WI38 (cell line): Measurements from ENCODE around the gene RRP12.

ENCODE experiments used
- H3K4me3 ChIP-seq: 2 replicates; pipeline ENCODE4 v1.5.1; 2011; ENCODE audit warnings: low read depth, mild to moderate bottlenecking, control low read depth, low read length
- TF ChIP-seq, protein P1 (sequence below): IDR thresholded peaks from 2 replicates; pipeline ENCODE4 v1.5.1; 2012; ENCODE audit warnings: low read depth, mild to moderate bottlenecking, control low read depth, low read length

Gene RRP12

DNA sequence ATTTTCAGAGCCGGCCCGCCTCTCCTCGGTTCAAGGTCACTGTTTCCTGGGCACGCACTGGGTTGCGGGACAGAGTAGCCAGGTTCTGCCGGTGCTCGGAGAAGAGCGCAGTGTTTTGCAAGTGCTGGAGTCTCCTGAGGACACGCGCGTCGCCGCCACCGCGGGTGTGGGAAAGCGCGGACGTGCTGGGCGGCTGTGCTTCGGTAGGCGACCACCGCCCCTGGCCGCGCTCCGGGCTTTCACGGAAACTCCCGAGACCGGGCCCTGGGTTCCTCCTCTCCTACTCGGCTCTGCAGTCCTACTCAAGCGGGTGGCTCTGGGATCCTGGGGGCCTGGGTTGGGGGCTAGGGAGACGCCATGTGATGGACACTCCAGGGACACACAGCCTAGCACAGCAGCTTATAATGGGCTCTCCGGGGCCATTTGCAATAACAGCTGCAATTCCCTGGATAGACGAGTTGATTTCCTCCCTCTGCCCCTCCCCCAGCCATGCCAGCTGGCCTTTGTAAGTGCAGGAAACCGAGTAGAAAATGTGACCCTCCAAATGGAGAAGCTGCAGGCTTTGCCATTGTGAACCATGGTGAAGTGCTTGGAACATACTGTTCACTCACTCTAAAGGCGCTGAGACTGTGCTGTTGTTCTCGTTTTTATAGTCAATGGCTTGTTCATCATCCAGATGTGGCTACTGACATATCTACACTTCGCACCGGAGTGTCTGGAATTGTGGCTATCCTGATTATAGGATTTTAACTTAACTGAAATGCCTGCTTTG is 79.9 kb downstream of the RRP12 start:
- TF ChIP-seq, protein P1, sequence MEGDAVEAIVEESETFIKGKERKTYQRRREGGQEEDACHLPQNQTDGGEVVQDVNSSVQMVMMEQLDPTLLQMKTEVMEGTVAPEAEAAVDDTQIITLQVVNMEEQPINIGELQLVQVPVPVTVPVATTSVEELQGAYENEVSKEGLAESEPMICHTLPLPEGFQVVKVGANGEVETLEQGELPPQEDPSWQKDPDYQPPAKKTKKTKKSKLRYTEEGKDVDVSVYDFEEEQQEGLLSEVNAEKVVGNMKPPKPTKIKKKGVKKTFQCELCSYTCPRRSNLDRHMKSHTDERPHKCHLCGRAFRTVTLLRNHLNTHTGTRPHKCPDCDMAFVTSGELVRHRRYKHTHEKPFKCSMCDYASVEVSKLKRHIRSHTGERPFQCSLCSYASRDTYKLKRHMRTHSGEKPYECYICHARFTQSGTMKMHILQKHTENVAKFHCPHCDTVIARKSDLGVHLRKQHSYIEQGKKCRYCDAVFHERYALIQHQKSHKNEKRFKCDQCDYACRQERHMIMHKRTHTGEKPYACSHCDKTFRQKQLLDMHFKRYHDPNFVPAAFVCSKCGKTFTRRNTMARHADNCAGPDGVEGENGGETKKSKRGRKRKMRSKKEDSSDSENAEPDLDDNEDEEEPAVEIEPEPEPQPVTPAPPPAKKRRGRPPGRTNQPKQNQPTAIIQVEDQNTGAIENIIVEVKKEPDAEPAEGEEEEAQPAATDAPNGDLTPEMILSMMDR: no peak
- no peak overlapping the region for H3K4me3 ChIP-seq

DNA sequence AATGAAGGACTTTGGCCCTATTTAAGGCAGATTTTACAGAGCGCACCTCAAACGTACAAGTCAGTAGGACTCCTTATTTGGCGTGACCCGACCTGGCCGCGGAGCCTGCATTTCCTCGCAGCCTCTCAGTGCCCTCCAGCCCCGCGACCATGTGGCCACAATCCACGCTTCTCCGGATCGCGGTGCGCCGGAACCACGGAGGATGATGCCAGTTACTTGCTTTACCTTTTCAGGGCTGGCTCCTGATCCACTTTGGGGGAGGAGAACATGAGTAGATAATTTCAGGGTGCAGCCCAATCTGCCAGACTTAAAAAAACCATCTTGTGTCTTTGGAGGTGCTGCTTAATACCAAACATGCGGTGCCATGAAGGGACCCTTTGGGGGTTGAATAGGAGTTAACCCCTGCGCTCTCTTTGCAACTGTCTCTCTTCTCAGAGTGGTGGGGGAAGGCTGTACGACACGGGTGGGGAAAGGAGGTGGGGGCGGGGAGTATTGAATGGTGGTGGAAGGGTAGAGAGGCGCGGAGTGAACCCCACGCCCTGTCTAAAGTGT is 80.6 kb downstream of the RRP12 start:
- peak overlapping the region; percentile 69 for H3K4me3 ChIP-seq
- TF ChIP-seq, protein P1: no peak

DNA sequence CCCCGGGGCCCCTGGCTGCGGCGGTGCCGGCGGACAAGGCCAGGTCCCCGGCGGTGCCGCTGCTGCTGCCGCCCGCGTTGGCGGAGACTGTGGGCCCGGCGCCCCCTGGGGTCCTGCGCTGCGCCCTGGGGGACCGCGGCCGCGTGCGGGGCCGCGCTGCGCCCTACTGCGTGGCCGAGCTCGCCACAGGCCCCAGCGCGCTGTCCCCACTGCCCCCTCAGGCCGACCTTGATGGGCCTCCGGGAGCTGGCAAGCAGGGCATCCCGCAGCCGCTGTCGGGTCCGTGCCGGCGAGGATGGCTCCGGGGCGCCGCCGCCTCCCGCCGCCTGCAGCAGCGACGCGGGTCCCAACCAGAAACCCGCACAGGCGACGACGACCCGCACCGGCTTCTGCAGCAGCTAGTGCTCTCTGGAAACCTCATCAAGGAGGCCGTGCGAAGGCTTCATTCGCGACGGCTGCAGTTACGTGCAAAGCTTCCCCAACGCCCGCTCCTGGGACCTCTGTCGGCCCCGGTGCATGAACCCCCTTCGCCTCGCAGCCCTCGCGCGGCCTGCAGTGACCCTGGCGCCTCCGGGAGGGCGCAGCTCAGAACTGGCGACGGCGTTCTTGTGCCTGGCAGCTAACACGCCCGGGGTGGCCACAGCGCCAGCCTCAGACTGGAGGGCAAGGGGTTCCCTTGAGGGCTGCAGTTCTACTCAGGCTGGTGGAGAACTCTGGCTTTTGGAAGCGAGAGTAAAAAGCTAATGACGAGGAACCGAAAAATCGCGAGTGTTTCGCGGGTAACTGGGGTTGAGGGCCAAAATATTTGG is 81.3 kb downstream of the RRP12 start:
- TF ChIP-seq, protein P1: no peak
- H3K4me3 ChIP-seq: peak overlapping the region; percentile 69

GRCh38 chr10:97318772-97319651 is 82.1 kb downstream of the RRP12 start, which contains the start of gene FRAT1:
Gene FRAT1 (plus strand): TSS chr10:97319271. CDS start chr10:97319454, 183 bp downstream.
- peak within 1 kb of the TSS; percentile 69 for H3K4me3 ChIP-seq

GRCh38 chr10:97314671-97315070 is 86.5 kb downstream of the RRP12 start:
- TF ChIP-seq, protein P1: no peak
- H3K4me3 ChIP-seq: no peak overlapping the region

More at GRCh38 chr10:97318772-97319651, 82.1 kb downstream of the RRP12 start, which contains the start of gene FRAT1:
- TF ChIP-seq, protein P1: no peak

DNA sequence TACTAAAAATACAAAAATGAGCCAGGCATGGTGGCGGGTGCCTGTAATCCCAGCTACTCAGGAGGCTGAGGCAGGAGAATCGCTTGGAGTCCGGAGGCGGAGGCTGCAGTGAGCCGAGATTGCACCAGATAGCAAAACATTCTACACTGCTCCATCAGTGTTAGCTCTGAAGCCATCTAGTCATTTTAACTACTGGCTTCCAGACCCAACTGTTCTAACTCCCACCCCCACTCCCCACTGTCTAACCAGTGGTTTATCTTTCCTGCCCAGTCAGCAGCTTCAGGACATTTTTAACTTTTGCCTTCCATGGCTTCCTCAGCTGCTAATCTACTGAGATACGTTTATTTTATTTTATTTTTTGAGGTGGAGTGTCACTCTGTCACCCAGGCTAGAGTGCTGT is 88.2 kb downstream of the RRP12 start:
- H3K4me3 ChIP-seq: no peak overlapping the region
- TF ChIP-seq, protein P1: no peak
